ENCODE data around the gene SLC25A34. TPM values are rescaled to one million over a fixed set of nuclear protein-coding genes. Genes with fewer than 3 reads are reported as not detected.

SLC25A34 gene
- total RNA-seq, 1 experiment from 2014 or later = 0.59 TPM

DNA sequence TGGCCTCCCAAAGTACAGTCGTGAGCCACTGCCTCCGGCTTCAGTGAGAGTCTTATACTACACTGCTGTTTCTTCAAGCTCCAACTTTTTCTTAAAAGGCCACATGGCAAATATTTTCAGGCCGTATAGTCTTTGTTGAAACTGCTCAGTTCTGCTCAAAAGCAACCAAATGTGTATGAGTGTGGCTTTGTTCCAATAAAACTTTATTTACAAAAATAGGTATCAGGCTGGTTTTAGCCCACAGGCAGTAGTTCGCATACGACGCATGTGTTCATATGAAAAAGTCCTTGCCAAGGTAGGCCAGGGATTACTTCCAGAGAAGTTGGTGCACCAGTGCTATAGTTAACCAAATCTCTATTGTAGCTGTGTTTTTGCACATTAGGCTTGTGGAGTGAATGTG lies 45.7 kb upstream of the SLC25A34 start:
- CTCF ChIA-PET = no interaction called here
- H3K79me2 ChIP-seq (ENCODE audit: insufficient read depth, low read length) = peaks cover 73% of the 10 kb centered on the region
- no peaks in the 10 kb centered on the region for H3K27me3 ChIP-seq (ENCODE audit: insufficient read depth, low read length)
- TF ChIP-seq TCF7L2 (IDR thresholded peaks at IDR 0.05; ENCODE audit: borderline replicate concordance, extremely low read depth, insufficient read depth, insufficient read length) (no peak), EZH2phosphoT487 (IDR thresholded peaks at IDR 0.05; ENCODE audit: borderline replicate concordance) (no peak), ZFX (IDR thresholded peaks at IDR 0.05) (no peak), CEBPB (IDR thresholded peaks at IDR 0.05; ENCODE audit: low read depth) (no peak), SRF (IDR thresholded peaks at IDR 0.05; ENCODE audit: low read depth) (no peak), FOSL1 (IDR thresholded peaks at IDR 0.05; ENCODE audit: low read depth) (no peak), POLR2A (IDR thresholded peaks at IDR 0.05; ENCODE audit: borderline replicate concordance, extremely low read depth, insufficient read depth, insufficient read length) (no peak), RAD21 (IDR thresholded peaks at IDR 0.05; ENCODE audit: low read depth) (no peak), JUND (IDR thresholded peaks at IDR 0.05) (no peak), CBX3 (IDR thresholded peaks at IDR 0.05; ENCODE audit: low read depth) (no peak), POLR2AphosphoS5 (IDR thresholded peaks at IDR 0.05; ENCODE audit: low read depth, low read length) (no peak), ATF3 (IDR thresholded peaks at IDR 0.05) (no peak), SP1 (IDR thresholded peaks at IDR 0.05; ENCODE audit: low read depth) (no peak), YY1 (IDR thresholded peaks at IDR 0.05; ENCODE audit: extremely low read depth, insufficient replicate concordance, low read depth, low read length) (no peak), EGR1 (IDR thresholded peaks at IDR 0.05; ENCODE audit: low read depth) (no peak), ZNF274 (IDR thresholded peaks at IDR 0.05; ENCODE audit: low read depth, low read length) (no peak)
- TF ChIP-seq, protein P1, sequence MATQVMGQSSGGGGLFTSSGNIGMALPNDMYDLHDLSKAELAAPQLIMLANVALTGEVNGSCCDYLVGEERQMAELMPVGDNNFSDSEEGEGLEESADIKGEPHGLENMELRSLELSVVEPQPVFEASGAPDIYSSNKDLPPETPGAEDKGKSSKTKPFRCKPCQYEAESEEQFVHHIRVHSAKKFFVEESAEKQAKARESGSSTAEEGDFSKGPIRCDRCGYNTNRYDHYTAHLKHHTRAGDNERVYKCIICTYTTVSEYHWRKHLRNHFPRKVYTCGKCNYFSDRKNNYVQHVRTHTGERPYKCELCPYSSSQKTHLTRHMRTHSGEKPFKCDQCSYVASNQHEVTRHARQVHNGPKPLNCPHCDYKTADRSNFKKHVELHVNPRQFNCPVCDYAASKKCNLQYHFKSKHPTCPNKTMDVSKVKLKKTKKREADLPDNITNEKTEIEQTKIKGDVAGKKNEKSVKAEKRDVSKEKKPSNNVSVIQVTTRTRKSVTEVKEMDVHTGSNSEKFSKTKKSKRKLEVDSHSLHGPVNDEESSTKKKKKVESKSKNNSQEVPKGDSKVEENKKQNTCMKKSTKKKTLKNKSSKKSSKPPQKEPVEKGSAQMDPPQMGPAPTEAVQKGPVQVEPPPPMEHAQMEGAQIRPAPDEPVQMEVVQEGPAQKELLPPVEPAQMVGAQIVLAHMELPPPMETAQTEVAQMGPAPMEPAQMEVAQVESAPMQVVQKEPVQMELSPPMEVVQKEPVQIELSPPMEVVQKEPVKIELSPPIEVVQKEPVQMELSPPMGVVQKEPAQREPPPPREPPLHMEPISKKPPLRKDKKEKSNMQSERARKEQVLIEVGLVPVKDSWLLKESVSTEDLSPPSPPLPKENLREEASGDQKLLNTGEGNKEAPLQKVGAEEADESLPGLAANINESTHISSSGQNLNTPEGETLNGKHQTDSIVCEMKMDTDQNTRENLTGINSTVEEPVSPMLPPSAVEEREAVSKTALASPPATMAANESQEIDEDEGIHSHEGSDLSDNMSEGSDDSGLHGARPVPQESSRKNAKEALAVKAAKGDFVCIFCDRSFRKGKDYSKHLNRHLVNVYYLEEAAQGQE (IDR thresholded peaks at IDR 0.05; ENCODE audit: low read depth) = no peak
- TF ChIP-seq, protein P2, sequence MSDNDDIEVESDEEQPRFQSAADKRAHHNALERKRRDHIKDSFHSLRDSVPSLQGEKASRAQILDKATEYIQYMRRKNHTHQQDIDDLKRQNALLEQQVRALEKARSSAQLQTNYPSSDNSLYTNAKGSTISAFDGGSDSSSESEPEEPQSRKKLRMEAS (IDR thresholded peaks at IDR 0.05) = no peak
- TF ChIP-seq, protein P3, sequence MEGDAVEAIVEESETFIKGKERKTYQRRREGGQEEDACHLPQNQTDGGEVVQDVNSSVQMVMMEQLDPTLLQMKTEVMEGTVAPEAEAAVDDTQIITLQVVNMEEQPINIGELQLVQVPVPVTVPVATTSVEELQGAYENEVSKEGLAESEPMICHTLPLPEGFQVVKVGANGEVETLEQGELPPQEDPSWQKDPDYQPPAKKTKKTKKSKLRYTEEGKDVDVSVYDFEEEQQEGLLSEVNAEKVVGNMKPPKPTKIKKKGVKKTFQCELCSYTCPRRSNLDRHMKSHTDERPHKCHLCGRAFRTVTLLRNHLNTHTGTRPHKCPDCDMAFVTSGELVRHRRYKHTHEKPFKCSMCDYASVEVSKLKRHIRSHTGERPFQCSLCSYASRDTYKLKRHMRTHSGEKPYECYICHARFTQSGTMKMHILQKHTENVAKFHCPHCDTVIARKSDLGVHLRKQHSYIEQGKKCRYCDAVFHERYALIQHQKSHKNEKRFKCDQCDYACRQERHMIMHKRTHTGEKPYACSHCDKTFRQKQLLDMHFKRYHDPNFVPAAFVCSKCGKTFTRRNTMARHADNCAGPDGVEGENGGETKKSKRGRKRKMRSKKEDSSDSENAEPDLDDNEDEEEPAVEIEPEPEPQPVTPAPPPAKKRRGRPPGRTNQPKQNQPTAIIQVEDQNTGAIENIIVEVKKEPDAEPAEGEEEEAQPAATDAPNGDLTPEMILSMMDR (IDR thresholded peaks at IDR 0.05 in 2 of 3, conservative IDR thresholded peaks at IDR 0.05 in 1 of 3; ENCODE audit: borderline replicate concordance in 1 of 3, insufficient read depth in 1 of 3, low read depth in 2 of 3, low read length in 2 of 3) = no peak
- H3K27ac ChIP-seq (ENCODE audit: low read depth, low read length) = no peak overlapping the region
- DNase-seq (ENCODE audit: low read depth, low spot score) (no peak), ATAC-seq (no peak)
- no peak overlapping the region for H2AFZ ChIP-seq (ENCODE audit: low read depth, low read length, poor library complexity, severe bottlenecking)
- H3K4me2 ChIP-seq (ENCODE audit: low read length) = no peak overlapping the region
- no peak overlapping the region for H3K9ac ChIP-seq (ENCODE audit: low read length)
- H3K36me3 ChIP-seq (ENCODE audit: control insufficient read depth in 1 of 2, insufficient read depth in 2 of 2, low read length in 2 of 2) = no peaks in the 10 kb centered on the region
- intact Hi-C loops (cut with micrococcal nuclease) = no loop called here
- BruUV-seq (replicated peaks) = no TSS peak
- no peak overlapping the region for H3K4me3 ChIP-seq (replicated peaks in 1 of 2; ENCODE audit: low read depth in 1 of 2, low read length in 2 of 2)
- RAD21 ChIA-PET (ENCODE audit: low non-redundant PET in 1 of 2, low total read pairs in 2 of 2, uncharacterized antibody in 2 of 2, unreplicated experiment in 2 of 2) = no interaction called here
- H3K9me2 ChIP-seq (ENCODE audit: insufficient read depth) = no peaks in the 10 kb centered on the region
- H3K9me3 ChIP-seq (ENCODE audit: control insufficient read depth in 1 of 2, insufficient read depth in 1 of 2, low read depth in 1 of 2, low read length in 2 of 2) = no peaks in the 10 kb centered on the region
- POLR2A ChIA-PET = interaction anchor here (0.5 kb wide), 1 partner anchor 118 kb away, joined by 6 read pairs; no protein-coding TSS in a partner anchor
- H3K4me1 ChIP-seq (ENCODE audit: control insufficient read depth in 1 of 2, insufficient read depth in 2 of 2, low read length in 2 of 2) = peaks cover 5 to 7% of the 10 kb centered on the region in 2 experiments; a peak in 3 of 4 replicates
- H4K20me1 ChIP-seq (ENCODE audit: insufficient read depth) = no peaks in the 10 kb centered on the region

Measured in HCT116 (cell line).